ENCODE data around the gene TSPAN18.

- TF ChIP-seq POLR2AphosphoS5 (IDR thresholded peaks at IDR 0.05), result no peak
- no peak for TF ChIP-seq POLR2A (IDR thresholded peaks at IDR 0.05; ENCODE audit: low read depth)
Measured at GRCh38 chr11:44906649-44907048, 179.9 kb downstream of the TSPAN18 start.
